Stimulated activated CD4-positive, alpha-beta T cell treated with anti-CD3 and anti-CD28 coated beads, Interleukin-2, amount 100 ng/mL, for 24 hours (primary cell): Measurements from ENCODE around the gene STEEP1.

Experiments used
- DNase-seq, 2 donors: peaks; one replicate each; pipeline ENCODE4 v3.0.0-alpha.2; 2020

STEEP1 gene

GRCh38 chrX:119565107-119565663 lies at the start of gene STEEP1:
Gene STEEP1 (minus strand): TSS chrX:119565409. CDS start chrX:119565355, 54 bp downstream.
- peak; percentile 85 to 88 for DNase-seq

GRCh38 chrX:119614776-119615175 lies 49.6 kb upstream of the STEEP1 start:
- no peak for DNase-seq

- no peak for DNase-seq
Observed at GRCh38 chrX:119607018-119607389, 41.8 kb upstream of the STEEP1 start.

- DNase-seq, result peak; percentile 87 to 91
Observed at GRCh38 chrX:119606280-119607017, 41.2 kb upstream of the STEEP1 start, which contains the start of gene NKRF. Gene NKRF (minus strand): TSS chrX:119606424.

GRCh38 chrX:119605464-119606279 lies 40.5 kb upstream of the STEEP1 start:
- peak; percentile 43 to 51 for DNase-seq

GRCh38 chrX:119604766-119605463 lies 39.7 kb upstream of the STEEP1 start:
- DNase-seq, result no peak

GRCh38 chrX:119602701-119603255 lies 37.6 kb upstream of the STEEP1 start:
- no peak for DNase-seq

GRCh38 chrX:119589810-119590209 lies 24.6 kb upstream of the STEEP1 start:
- DNase-seq, result no peak

GRCh38 chrX:119583431-119584059 lies 18.3 kb upstream of the STEEP1 start:
- DNase-seq, result no peak

GRCh38 chrX:119579414-119579813 lies 14.2 kb upstream of the STEEP1 start:
- no peak for DNase-seq

GRCh38 chrX:119574394-119575266 lies 9.4 kb upstream of the STEEP1 start, which contains the start of gene UBE2A:
Gene UBE2A (plus strand): TSS chrX:119574563. CDS start chrX:119574712, 149 bp downstream.
- DNase-seq, result peak; percentile 88 to 90

GRCh38 chrX:119573840-119574393 lies 8.7 kb upstream of the STEEP1 start:
- peak in 1 of 2 donors; percentile 5 for DNase-seq

GRCh38 chrX:119573222-119573621 lies 8.0 kb upstream of the STEEP1 start:
- DNase-seq, result no peak

GRCh38 chrX:119570351-119570835 lies 5.2 kb upstream of the STEEP1 start:
- no peak for DNase-seq

GRCh38 chrX:119552508-119552907 lies 12.7 kb downstream of the STEEP1 start:
- DNase-seq, result no peak

- no peak for DNase-seq
Observed at GRCh38 chrX:119549327-119550016, 15.7 kb downstream of the STEEP1 start.

- no peak for DNase-seq
Observed at GRCh38 chrX:119541188-119541587, 24.0 kb downstream of the STEEP1 start.

- DNase-seq, result peak in 1 of 2 donors; percentile 2
Observed at GRCh38 chrX:119539872-119540271, 25.3 kb downstream of the STEEP1 start.

- DNase-seq, result no peak
Observed at GRCh38 chrX:119537487-119537886, 27.7 kb downstream of the STEEP1 start.
